Liver (tissue), 9 donors: ENCODE data around the gene CIZ1. TPM values are rescaled to one million over a fixed set of nuclear protein-coding genes. Genes with fewer than 3 reads are reported as not detected.

Source experiments
- DNase-seq: peaks from one replicate; pipeline ENCODE4 v3.0.0-alpha.2; 2017; ENCODE audit warnings: low spot score
- H3K27ac ChIP-seq, 2 donors: one replicate each; pipeline ENCODE4 v1.7.0; 2013; ENCODE audit warnings: inconsistent platforms in 2 of 2, low read length in 2 of 2, control low read depth in 1 of 2, low read depth in 1 of 2, mild to moderate bottlenecking in 1 of 2
- H3K27me3 ChIP-seq, 4 donors: one replicate each; pipeline versions ENCODE4 v1.6.1 to v1.7.0; 2013; ENCODE audit warnings: low read length in 3 of 4, inconsistent platforms in 1 of 4, mild to moderate bottlenecking in 1 of 4, moderate library complexity in 1 of 4; ENCODE audit not compliant: control insufficient read depth in 4 of 4, insufficient read depth in 4 of 4
- H3K36me3 ChIP-seq, 4 donors: one replicate each; pipeline versions ENCODE4 v1.6.1 to v1.7.0; 2013; ENCODE audit warnings: low read length in 3 of 4, mild to moderate bottlenecking in 3 of 4, low read depth in 1 of 4, moderate library complexity in 1 of 4; ENCODE audit not compliant: control insufficient read depth in 4 of 4, insufficient read depth in 3 of 4
- H3K4me1 ChIP-seq, 4 donors: one replicate each; pipeline versions ENCODE4 v1.6.1 to v1.7.0; 2013; ENCODE audit warnings: low read length in 3 of 4, mild to moderate bottlenecking in 3 of 4, moderate library complexity in 1 of 4; ENCODE audit not compliant: control insufficient read depth in 4 of 4, insufficient read depth in 4 of 4
- H3K4me3 ChIP-seq, 3 donors: one replicate each; pipeline versions ENCODE4 v1.6.1 to v1.7.0; 2013; ENCODE audit warnings: low read length in 3 of 3, control low read depth in 1 of 3, low read depth in 1 of 3, mild to moderate bottlenecking in 1 of 3
- H3K9ac ChIP-seq, 2 donors: one replicate each; pipeline ENCODE4 v1.7.0; 2013; ENCODE audit warnings: low read length in 2 of 2, mild to moderate bottlenecking in 2 of 2, moderate library complexity in 2 of 2, control low read depth in 1 of 2, low read depth in 1 of 2
- H3K9me3 ChIP-seq, 4 donors: one replicate each; pipeline versions ENCODE4 v1.6.1 to v1.7.0; 2013; ENCODE audit warnings: low read length in 3 of 4; ENCODE audit not compliant: control insufficient read depth in 4 of 4
- GABPA ChIP-seq, 2 donors: IDR thresholded peaks in 1 of 2; conservative IDR thresholded peaks in 1 of 2; 2 replicates each; pipeline ENCODE4 v1.6.1; 2016; ENCODE audit warnings: antibody characterized with exemption in 2 of 2, mild to moderate bottlenecking in 1 of 2, moderate library complexity in 1 of 2
- HNF4A ChIP-seq, 2 donors: conservative IDR thresholded peaks; 2 replicates each; pipeline ENCODE4 v1.6.1; 2016; ENCODE audit warnings: antibody characterized with exemption in 2 of 2, mild to moderate bottlenecking in 2 of 2
- HNF4G ChIP-seq: IDR thresholded peaks from 2 replicates; pipeline ENCODE4 v1.6.1; 2016; ENCODE audit warnings: antibody characterized with exemption
- NR2F2 ChIP-seq: IDR thresholded peaks from 2 replicates; pipeline ENCODE4 v1.6.1; 2016; ENCODE audit warnings: antibody characterized with exemption
- RAD21 ChIP-seq, 2 donors: IDR thresholded peaks; 2 replicates each; pipeline ENCODE4 v1.6.1; 2016; ENCODE audit warnings: antibody characterized with exemption in 2 of 2, mild to moderate bottlenecking in 2 of 2
- RXRA ChIP-seq, 2 donors: IDR thresholded peaks; 2 replicates each; pipeline ENCODE4 v1.6.1; 2017 to 2018; ENCODE audit warnings: antibody characterized with exemption in 2 of 2, mild to moderate bottlenecking in 1 of 2
- SP1 ChIP-seq: IDR thresholded peaks from 2 replicates; pipeline ENCODE4 v1.6.1; 2018; ENCODE audit warnings: antibody characterized with exemption, mild to moderate bottlenecking
- TAF1 ChIP-seq: conservative IDR thresholded peaks from 2 replicates; pipeline ENCODE4 v1.6.1; 2016; ENCODE audit warnings: antibody characterized with exemption, mild to moderate bottlenecking
- YY1 ChIP-seq: IDR thresholded peaks from 2 replicates; pipeline ENCODE4 v1.6.1; 2016; ENCODE audit warnings: antibody characterized with exemption, mild to moderate bottlenecking
- WGBS: extraction: QIAGEN DNeasy Blood & Tissue Kit; methylation state at CpG from one replicate; pipeline ENCODE4 v1.1.7; 2013; 5-methylcytosine and 5-hydroxymethylcytosine counted together
- polyA plus RNA-seq, 2 donors: library from polyadenylated mRNA; stranded (reverse) in 1 of 2; unstranded in 1 of 2; fragments of 200-250 nt in 1 of 2; fragments of >200 nt in 1 of 2; fragmentation: Nextera tagmentation in 1 of 2; extraction: Ambion mirVana in 1 of 2; gene quantifications; one replicate each; pipeline versions ENCODE4 v1.2.1 to v1.2.3, GENCODE V29; 2013 to 2015
- total RNA-seq, 2 donors: library from RNA; depleted of rRNA; stranded (reverse); fragments of >200 nt; gene quantifications; one replicate each; pipeline ENCODE4 v1.2.3, GENCODE V29; 2014
- TF ChIP-seq, protein P1 (sequence below): IDR thresholded peaks from 2 replicates; pipeline ENCODE4 v1.6.1; 2016; ENCODE audit warnings: antibody characterized with exemption
- TF ChIP-seq, protein P2 (sequence below): fragments of 150-350 bp; IDR thresholded peaks from 2 replicates; pipeline ENCODE4 v1.5.1; 2017; ENCODE audit warnings: improper control_type of control experiment, low read depth, low read length; ENCODE audit not compliant: missing input control
- donor health status: healthy.
- donor health status: healthy.
- donor health status: healthy.
- donor health status: healthy.
- donor health status: healthy.

The CIZ1 gene
- total and polyA plus RNA-seq, 4 donors, result 12.5 to 15.5 (median 13.7) TPM

DNA sequence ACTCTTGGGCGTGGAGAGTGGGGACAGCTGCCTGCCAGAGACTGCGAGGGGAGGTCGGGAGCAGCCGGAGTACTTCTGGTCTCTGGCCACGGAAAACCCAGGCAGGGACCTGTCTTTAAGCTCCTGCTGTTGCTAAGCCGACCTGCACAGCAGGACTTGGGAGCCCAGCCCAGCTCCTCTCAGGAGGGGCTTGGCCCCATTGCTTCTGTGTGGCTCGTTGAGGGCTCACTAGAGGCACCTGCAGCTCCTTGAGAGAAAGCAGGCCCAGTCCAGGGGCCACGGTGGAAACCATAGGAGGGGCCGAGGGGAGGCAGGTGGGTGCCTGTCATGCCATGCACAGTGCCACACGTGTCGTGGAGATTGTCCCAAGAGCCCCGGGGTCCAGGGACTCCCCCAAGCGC is 45.4 kb downstream of the CIZ1 start (continued):
- TF ChIP-seq NR2F2 (no peak), RXRA (IDR thresholded peaks at IDR 0.05) (no peak), YY1 (no peak)

DNA sequence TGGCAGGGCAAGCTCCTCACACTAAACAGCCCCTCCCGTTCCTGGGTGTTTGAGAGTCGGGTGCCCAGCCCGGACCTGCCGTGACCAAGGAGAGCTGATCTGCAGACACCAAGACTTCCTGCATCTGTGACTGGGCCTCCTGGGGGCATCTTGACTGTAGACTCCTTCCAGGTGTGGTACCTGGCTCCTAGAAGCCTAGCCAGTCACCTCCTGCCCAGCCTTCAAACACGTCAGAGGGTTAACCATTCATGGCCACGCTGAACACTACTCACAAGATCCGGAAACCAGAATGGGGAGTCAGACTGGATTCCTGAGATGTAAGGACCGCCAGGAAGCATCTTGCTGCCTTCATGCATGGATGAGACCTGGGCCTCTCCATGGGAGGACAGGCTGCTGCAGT is 45.8 kb downstream of the CIZ1 start:
- peaks cover 8 to 13% (median 10%) of the 10 kb centered on the region in 4 donors for H3K4me1 ChIP-seq
- no peak for DNase-seq
- H3K27ac ChIP-seq, result no peak overlapping the region
- no peaks in the 10 kb centered on the region for H3K9me3 ChIP-seq
- H3K4me3 ChIP-seq, result no peak overlapping the region
- TF ChIP-seq GABPA (IDR thresholded peaks at IDR 0.05 in 1 of 2, conservative IDR thresholded peaks at IDR 0.05 in 1 of 2) (no peak), RXRA (IDR thresholded peaks at IDR 0.05) (no peak), RAD21 (IDR thresholded peaks at IDR 0.05) (no peak), HNF4A (conservative IDR thresholded peaks at IDR 0.05) (no peak)
- TF ChIP-seq, protein P1, sequence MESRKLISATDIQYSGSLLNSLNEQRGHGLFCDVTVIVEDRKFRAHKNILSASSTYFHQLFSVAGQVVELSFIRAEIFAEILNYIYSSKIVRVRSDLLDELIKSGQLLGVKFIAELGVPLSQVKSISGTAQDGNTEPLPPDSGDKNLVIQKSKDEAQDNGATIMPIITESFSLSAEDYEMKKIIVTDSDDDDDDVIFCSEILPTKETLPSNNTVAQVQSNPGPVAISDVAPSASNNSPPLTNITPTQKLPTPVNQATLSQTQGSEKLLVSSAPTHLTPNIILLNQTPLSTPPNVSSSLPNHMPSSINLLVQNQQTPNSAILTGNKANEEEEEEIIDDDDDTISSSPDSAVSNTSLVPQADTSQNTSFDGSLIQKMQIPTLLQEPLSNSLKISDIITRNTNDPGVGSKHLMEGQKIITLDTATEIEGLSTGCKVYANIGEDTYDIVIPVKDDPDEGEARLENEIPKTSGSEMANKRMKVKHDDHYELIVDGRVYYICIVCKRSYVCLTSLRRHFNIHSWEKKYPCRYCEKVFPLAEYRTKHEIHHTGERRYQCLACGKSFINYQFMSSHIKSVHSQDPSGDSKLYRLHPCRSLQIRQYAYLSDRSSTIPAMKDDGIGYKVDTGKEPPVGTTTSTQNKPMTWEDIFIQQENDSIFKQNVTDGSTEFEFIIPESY, result no peak
- 90% methylated on average over 8 of the region's 8 CpGs for WGBS
- no peaks in the 10 kb centered on the region for H3K27me3 ChIP-seq
- no peaks in the 10 kb centered on the region for H3K36me3 ChIP-seq
- no peak overlapping the region for H3K9ac ChIP-seq

DNA sequence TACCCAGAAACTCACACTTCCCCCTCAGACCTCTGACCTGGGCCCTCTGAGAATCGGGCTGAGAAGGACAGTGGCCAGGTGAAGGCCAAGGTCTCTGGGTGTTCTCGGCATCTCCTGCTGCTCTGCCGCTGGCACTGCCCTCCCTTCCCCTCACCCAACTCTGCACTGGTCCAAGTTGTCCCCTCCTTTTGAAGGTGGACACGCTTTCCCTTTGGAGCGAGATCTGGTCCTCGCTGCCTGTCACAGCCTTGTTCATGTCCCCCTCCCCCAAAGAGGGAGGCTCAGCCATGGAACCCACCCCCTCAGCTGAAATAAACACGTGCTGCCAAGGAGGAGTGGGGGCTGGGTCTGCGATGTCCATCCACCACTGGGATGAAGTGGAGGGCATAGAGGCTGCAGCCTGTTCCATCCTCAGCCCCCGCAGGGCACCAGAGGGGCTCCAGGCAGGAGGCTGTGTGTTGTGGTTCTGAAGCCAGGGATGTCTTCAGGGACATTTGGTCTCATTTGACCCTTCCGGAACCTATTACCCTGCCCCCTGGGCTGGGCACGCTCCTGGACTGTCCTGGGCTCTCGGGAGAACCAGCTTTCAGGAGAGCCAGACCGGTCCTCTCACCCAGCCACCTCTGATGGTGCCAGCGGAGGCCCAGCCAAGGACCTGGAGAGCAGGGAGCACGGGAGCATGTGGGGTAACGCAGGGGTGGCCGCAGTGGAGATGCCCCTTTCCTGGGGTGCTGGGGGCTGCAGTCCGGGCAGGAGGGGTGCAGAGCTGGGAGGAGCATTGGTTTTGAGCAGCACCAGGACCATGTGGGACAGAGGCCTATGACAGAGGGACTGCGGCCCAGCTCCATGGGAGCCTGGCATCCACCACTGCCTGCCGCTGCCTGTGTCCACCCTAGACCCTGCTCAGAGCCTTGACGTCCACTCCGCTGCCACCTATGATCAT is 46.9 kb downstream of the CIZ1 start:
- Histone ChIP-seq H3K27me3 (no peaks in the 10 kb centered on the region), H3K9ac (no peak overlapping the region), H3K27ac (no peak overlapping the region), H3K4me1 (peaks cover 8 to 12% (median 10%) of the 10 kb centered on the region in 4 donors), H3K36me3 (no peaks in the 10 kb centered on the region), H3K9me3 (no peaks in the 10 kb centered on the region), H3K4me3 (no peak overlapping the region)
- no peak for DNase-seq
- WGBS, result 93% methylated on average over 22 of the region's 22 CpGs
- TF ChIP-seq, protein P2, sequence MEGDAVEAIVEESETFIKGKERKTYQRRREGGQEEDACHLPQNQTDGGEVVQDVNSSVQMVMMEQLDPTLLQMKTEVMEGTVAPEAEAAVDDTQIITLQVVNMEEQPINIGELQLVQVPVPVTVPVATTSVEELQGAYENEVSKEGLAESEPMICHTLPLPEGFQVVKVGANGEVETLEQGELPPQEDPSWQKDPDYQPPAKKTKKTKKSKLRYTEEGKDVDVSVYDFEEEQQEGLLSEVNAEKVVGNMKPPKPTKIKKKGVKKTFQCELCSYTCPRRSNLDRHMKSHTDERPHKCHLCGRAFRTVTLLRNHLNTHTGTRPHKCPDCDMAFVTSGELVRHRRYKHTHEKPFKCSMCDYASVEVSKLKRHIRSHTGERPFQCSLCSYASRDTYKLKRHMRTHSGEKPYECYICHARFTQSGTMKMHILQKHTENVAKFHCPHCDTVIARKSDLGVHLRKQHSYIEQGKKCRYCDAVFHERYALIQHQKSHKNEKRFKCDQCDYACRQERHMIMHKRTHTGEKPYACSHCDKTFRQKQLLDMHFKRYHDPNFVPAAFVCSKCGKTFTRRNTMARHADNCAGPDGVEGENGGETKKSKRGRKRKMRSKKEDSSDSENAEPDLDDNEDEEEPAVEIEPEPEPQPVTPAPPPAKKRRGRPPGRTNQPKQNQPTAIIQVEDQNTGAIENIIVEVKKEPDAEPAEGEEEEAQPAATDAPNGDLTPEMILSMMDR, result no peak
- TF ChIP-seq SP1, result no peak
- TF ChIP-seq, protein P1, result no peak
- TF ChIP-seq TAF1, result no peak
- TF ChIP-seq GABPA (IDR thresholded peaks at IDR 0.05 in 1 of 2, conservative IDR thresholded peaks at IDR 0.05 in 1 of 2), result no peak
- TF ChIP-seq HNF4G, result no peak
